A549 treated with CORT108297 at 1 μM for 4 hours (cell line): ENCODE measurements around the gene INPP1. TPM values are rescaled to one million over a fixed set of nuclear protein-coding genes. Genes with fewer than 3 reads are reported as not detected.

ENCODE experiments used
- total RNA-seq: library from RNA; stranded (reverse); fragments of 200-300 nt; extraction: Qiagen RNA extraction; gene quantifications from 5 replicates; pipeline ENCODE4 v1.2.3, GENCODE V29; 2022

Gene INPP1, protein sequence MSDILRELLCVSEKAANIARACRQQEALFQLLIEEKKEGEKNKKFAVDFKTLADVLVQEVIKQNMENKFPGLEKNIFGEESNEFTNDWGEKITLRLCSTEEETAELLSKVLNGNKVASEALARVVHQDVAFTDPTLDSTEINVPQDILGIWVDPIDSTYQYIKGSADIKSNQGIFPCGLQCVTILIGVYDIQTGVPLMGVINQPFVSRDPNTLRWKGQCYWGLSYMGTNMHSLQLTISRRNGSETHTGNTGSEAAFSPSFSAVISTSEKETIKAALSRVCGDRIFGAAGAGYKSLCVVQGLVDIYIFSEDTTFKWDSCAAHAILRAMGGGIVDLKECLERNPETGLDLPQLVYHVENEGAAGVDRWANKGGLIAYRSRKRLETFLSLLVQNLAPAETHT
- 24.1 to 28.9 TPM (median 26.0 TPM) in 5 replicates for total RNA-seq

DNA sequence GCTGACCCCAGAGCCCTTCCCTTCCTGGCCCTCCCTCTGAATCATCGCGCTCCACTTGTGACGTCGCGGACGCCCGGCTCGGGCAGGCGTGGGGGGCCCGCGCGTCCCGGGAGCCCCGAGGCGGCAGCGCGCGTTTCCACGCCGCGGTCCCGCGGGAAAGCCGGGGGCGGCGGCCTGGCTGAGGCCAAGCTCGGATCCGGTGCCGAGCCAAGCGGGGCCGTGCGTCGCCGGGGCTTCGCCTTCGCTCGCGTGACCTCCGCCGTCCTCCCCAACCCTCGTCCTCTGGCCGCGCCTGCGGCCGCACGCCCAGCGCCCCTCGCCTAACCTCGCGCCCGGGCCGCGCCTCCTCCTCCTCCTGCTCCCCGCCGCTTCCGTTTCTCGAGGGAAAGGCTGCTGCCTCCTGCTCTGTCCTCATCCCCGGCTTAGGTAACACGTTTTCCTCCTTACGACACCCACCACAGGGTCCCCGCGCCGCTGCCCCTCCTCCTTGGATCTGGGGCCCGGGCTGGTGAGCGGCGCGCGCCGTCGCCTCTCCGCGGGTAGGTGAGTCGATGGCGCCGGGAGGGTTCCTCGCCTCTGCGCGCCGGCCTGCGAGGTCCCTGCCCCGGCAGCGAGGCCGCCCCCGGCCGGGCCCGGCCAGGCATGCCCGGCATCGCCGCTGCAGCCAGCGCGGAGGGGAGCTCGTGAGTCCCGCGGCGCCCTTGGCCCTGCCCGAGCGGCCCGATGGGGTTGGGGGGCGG lies at the start of gene INPP1:
Gene INPP1 (plus strand): TSS at position 54 of the 740 bp plus-strand sequence. CDS start 16,514 bp downstream, outside the sequence.

DNA sequence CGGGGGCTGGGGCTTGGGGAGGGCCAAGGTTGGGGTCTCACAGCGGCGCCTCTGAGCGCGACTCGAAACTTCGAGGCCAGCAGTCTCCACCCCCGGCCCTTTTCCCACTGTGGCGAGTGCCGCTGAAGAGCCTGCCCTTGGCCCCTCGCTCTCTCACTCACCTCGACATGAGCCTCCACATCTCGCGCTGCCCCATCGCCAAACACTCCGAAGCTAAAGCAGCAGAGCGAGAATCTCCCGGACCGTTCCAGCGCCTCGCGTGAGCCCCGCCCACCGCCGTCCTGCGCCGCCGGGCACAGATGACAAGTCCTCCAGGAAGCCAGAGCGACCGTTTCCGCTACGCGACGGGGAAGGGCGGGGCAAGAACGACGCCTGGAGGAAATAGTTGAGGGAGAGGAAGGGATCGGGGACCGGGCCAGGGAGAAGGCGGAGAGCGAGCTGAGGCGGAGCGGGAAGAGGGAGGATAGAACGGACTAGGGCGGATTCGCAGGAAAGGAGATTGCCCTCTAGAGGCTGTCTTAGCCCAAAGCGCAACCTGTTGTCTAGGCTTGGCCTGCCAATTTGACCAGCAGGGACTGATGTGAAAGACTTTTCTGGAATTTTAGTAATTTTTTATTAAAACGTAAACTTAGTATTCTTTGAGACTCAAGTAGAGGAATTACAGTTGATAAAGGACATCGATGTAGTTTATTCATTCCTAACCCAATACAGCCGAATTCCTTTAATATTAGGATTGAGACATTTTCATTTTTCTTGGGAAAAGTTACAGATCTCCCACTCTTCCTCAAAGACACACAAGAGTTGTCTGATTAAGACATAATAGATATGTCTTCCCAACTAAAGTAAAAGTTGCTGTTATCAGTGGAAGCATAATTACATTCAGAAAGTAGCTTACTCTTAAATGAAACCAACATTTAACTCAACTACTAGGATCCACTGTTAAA lies 23.6 kb upstream of the INPP1 start, which contains the start of gene HIBCH:
Gene HIBCH (minus strand): TSS at position 272 of the 944 bp plus-strand sequence. CDS start 76 bp downstream, at position 196.

GRCh38 chr2:190407662-190408537 lies 64.5 kb downstream of the INPP1 start, which contains the start of gene MFSD6:
Gene MFSD6 (plus strand): TSS chr2:190408355. CDS start chr2:190436030, 27,675 bp downstream.

Other genes starting within 250 kb of the INPP1 start
- gene HIBCH, start 23.8 kb upstream of the INPP1 start, total RNA-seq, result 13.2 to 19.5 TPM (median 13.6 TPM) in 5 replicates
- gene MFSD6, start 64.8 kb downstream of the INPP1 start, total RNA-seq, result 18.6 to 28.0 TPM (median 24.3 TPM) in 5 replicates
- 4.9 to 9.6 TPM (median 7.5 TPM) in 5 replicates for gene NEMP2, start 191.1 kb downstream of the INPP1 start, total RNA-seq